SK-N-SH (cell line): ENCODE results near the gene TMEM131L.

Experiments
- CHD2 ChIP-seq: fragments of 150-350 bp; IDR thresholded peaks from 2 replicates; pipeline ENCODE4 v1.6.1; 2018; ENCODE audit warnings: low read length; ENCODE audit not compliant: partially characterized antibody
- CTCF ChIP-seq: fragments of 200-600 bp; sonication (generic); IDR thresholded peaks from 2 replicates; pipeline ENCODE4 v1.6.1; 2017; ENCODE audit warnings: antibody characterized with exemption, mild to moderate bottlenecking, moderate library complexity
- EZH2phosphoT487 ChIP-seq: fragments of 200-600 bp; sonication (generic); IDR thresholded peaks from 2 replicates; pipeline ENCODE4 v1.6.1; 2017; ENCODE audit warnings: low read depth, mixed run types, mild to moderate bottlenecking, antibody characterized with exemption, moderate library complexity, borderline replicate concordance
- GABPA ChIP-seq: IDR thresholded peaks from 2 replicates; pipeline ENCODE4 v1.4.0; 2012; ENCODE audit warnings: low read depth, mild to moderate bottlenecking
- JUND ChIP-seq: IDR thresholded peaks from 2 replicates; pipeline ENCODE4 v1.4.0; 2012
- MAX ChIP-seq: IDR thresholded peaks from 2 replicates; pipeline ENCODE4 v1.4.0; 2012; ENCODE audit warnings: low read depth
- MEF2A ChIP-seq: IDR thresholded peaks from 2 replicates; pipeline ENCODE4 v1.4.0; 2012; ENCODE audit warnings: low read depth, borderline replicate concordance
- POLR2AphosphoS5 ChIP-seq: IDR thresholded peaks from 2 replicates; pipeline ENCODE4 v1.6.1; 2012; ENCODE audit warnings: low read depth, low read length
- TAF1 ChIP-seq: IDR thresholded peaks from 2 replicates; pipeline ENCODE4 v1.6.1; 2012; ENCODE audit warnings: low read depth, mild to moderate bottlenecking, low read length, moderate library complexity, borderline replicate concordance
- TF ChIP-seq, protein P1 (sequence below): fragments of 150-350 bp; IDR thresholded peaks from 2 replicates; pipeline ENCODE4 v1.6.1; 2017; ENCODE audit warnings: antibody characterized with exemption, low read length, low read depth, borderline replicate concordance
- TF ChIP-seq, protein P2 (sequence below): IDR thresholded peaks from 2 replicates; pipeline ENCODE4 v1.4.0; 2012; ENCODE audit warnings: low read depth, borderline replicate concordance

- no peak for TF ChIP-seq EZH2phosphoT487
- no peak for TF ChIP-seq MEF2A
- TF ChIP-seq, protein P1, sequence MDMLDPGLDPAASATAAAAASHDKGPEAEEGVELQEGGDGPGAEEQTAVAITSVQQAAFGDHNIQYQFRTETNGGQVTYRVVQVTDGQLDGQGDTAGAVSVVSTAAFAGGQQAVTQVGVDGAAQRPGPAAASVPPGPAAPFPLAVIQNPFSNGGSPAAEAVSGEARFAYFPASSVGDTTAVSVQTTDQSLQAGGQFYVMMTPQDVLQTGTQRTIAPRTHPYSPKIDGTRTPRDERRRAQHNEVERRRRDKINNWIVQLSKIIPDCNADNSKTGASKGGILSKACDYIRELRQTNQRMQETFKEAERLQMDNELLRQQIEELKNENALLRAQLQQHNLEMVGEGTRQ: no peak
- TF ChIP-seq MAX: no peak
- TF ChIP-seq CTCF: no peak
- TF ChIP-seq GABPA: no peak
- TF ChIP-seq POLR2AphosphoS5: no peak
- TF ChIP-seq, protein P2, sequence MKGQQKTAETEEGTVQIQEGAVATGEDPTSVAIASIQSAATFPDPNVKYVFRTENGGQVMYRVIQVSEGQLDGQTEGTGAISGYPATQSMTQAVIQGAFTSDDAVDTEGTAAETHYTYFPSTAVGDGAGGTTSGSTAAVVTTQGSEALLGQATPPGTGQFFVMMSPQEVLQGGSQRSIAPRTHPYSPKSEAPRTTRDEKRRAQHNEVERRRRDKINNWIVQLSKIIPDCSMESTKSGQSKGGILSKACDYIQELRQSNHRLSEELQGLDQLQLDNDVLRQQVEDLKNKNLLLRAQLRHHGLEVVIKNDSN: no peak
- TF ChIP-seq JUND: no peak
- no peak for TF ChIP-seq CHD2
- TF ChIP-seq TAF1: no peak
These were observed 6.2 kb downstream of the TMEM131L start for GRCh38 chr4:153472122-153473037.
